CD4-positive, alpha-beta T cell treated with Interleukin-15 for 4 hours (primary cell): ENCODE results near the gene KCTD20.
"Not testable (repeated sequence)": the region's sequence is repeated elsewhere in the genome, so short reads cannot be mapped to it uniquely, and the experiment has no call there.

Experiments
- DNase-seq: peaks from one replicate; pipeline ENCODE4 v3.0.0-alpha.2; 2020; ENCODE audit warnings: low spot score

Gene KCTD20

GRCh38 chr6:36442671-36443470 is at the start of gene KCTD20, which contains the start of gene PXT1:
TSS of gene KCTD20 (plus strand) at chr6:36443000. CDS start at chr6:36470098, 27,098 bp downstream.
TSS of gene PXT1 (minus strand) at chr6:36442854. CDS start at chr6:36426082, 16,772 bp downstream.
- peak; percentile 83 for DNase-seq

DNA sequence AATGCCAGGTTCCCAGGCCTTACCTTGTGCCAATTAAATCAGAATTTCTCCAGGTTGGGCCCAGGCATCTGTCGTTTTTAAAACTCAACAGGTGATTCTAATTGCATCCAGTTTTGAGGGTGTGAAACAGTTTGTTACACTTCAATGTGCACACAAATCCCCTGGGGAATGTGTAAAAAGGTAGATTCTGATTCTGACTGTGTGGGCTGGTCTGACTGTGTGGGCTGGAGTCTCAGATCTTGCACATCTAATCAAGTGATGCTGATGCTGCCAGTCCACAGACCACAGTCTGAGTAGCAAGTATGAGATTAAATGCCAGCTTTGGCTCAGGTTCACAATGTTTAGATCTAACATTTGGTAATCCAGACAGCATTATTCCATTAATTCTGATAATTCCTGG is 42.8 kb upstream of the KCTD20 start:
- DNase-seq = no peak

DNA sequence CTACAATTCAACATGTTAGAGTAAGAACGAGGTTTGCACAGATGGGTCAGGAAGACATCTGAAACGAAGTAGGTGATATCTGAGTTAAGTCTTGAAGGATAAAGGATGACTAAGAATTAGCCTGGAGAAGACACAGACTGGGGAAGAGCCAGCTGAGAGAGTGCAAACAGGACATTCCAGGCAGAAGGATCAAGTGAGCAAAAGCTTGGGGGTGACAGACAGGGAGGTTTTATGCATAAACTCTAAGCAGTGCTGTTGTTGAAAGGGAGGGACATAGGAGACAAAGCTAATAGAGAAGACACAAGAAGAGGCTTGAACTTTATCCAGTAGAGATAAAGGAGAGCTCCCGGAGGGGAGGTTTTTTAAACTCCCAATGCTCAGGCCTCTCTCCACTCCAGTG is 40.3 kb upstream of the KCTD20 start:
- no peak for DNase-seq

- no peak for DNase-seq
Measured at GRCh38 chr6:36404164-36404563, 38.6 kb upstream of the KCTD20 start.

DNA sequence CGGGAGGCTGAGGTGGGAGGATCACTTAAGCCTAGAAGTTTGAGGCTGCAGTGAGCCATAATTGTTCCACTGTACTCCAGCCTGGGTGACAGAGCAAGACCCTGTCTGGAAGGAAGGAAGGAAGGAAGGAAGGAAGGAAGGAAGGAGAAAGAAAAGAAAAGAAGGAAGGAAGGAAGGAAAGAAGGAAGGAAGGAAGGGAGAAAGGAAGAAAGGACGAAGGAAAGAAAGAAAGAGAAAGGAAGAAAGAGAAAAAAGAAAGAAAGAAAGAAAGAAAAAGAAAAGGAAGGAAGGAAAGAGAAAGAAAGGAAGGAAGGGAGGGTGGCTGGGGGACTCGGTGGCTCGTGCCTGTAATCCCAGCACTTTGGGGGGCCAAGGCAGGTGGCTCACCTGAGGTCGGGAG is 33.1 kb upstream of the KCTD20 start:
- not testable (repeated sequence) for DNase-seq

DNA sequence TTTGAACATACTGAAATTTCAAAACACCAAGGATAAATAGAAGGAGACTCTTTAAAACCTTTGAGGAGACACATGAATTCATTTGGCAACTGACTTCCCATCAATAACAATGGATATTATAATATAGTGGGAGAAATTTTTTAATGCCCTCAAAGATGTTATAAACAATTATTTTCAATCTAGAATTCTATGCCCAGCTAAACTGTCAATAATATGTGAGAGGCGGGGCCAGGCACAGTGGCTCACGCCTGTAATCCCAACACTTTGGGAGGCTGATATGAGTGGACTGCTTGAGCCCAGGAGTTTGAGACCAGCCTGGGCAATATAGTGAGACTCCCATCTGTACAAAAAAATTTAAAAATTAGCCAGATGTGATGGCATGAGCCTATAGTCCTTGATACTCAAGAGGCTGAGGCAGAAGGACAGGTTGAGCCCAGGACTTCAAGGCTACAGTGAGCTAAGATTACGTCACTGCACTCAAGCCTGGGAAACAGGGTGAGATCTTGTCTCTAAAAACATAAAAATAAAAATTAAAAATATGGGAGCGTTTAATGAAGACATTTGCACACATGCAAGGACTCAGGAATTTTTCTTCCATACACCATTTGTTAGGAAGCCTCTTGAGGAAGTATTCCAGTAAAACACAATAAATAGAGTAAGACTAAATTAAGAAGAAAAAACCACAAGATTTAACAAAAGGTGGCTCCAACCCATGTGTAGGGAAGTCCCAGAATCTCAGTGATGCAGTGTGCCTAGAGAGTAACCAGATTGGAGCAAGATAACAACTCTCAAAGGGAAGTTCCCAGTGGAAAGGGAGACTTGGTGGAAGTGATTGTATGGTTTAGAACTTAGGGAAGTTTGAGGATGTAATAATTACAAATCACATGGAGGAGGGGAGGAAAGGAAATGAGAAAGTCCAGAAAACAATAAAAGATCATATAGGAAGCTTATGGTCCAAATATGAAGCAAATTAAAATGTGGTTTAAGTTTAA is 29.0 kb upstream of the KCTD20 start:
- DNase-seq = no peak

DNA sequence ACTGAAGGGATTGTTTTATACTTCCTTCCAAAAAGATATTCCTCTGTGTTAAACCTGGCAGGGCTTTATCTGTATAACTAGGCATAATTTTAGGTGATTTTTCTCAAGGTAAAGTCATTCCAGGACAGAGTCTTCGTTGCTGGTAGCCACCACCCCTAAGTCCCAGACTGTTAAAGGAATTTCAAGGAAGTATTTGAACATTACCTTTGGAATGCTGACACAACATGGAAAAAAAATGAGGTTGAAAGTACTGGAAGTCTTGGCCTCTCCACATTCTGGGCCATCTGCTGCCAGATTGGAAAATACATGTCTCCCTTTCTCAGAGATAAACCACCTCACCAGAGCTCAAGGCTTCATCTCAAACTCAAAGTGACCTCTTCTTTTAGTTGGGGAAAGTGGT is 28.3 kb upstream of the KCTD20 start:
- no peak for DNase-seq

- no peak for DNase-seq
Measured at GRCh38 chr6:36418558-36418957, 24.2 kb upstream of the KCTD20 start.

DNA sequence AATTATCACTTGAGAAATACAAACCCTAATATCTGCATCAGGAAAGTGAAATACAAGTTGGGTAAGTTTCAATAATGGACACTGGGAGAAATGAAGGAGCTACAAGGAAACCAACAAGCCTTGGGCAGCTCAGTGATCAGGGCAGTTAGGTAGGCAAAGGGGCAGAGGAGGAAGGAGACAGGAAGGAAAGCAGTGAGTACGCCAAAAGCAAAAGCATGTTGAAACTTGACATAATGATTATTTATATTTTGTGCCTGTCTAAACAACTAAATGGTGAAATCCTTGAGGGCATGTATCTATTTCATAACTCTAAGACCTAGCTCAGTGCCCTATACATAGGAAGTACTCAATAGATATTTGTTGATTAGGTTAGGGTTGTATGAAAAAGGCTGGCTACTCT is 23.5 kb upstream of the KCTD20 start:
- no peak for DNase-seq

GRCh38 chr6:36422714-36423100 is 20.1 kb upstream of the KCTD20 start:
- no peak for DNase-seq

GRCh38 chr6:36423101-36423824 is 19.5 kb upstream of the KCTD20 start:
- peak; percentile 98 for DNase-seq

DNA sequence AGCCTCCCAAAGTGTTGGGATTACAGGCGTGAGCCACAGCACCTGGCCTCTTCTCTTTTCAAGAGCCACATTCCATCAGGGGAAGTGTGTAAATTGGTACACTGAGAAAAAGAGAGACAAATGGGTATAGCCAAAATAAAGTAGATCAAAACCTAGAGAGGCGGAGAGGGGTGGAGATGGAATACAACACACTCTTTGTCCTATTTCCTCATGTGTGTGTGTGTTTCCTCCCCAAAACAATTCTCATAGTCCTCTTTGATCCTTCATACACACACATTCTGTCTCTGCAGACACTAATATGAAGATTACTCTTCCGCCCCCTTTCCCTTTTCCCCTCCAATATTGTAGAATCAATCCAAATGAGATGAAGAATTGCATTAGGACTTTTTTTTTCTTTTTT is 16.2 kb upstream of the KCTD20 start:
- no peak for DNase-seq

DNA sequence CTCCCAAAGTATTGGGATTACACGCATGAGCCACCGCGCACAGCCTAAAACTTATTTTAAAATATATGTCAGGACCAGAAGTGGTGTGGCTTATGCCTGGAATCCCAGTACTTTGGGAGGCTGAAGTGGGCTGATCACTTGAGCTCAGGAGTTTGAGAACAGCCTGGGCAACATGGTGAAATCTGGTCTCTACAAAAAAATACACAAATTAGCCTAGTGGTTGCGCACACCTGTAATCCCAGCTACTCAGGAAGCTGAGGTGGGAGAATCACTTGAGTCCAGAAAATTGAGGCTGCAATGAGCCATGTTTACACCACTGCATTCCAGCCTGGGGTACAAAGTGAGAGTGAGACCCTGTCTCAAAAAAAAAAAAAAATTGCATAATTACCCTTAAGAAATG is 13.9 kb upstream of the KCTD20 start:
- DNase-seq = no peak

DNA sequence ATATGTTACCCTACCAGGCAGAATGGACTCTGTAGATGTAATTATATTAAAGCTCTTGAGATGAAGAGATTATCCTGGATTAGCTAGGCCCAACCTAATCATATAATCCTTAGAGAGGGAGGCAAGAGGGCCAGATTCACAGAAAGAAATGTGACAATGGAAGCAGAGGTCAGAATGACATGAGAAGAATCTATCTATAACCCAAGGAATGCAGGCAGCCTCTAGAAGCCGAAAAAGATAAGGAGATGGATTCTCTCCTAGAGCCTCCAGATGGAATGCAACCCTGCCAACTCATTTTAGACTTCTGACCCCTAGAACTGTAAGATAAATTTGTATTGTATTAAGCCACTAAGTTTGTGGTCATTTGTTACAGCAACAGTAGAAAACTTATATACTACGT is 12.4 kb upstream of the KCTD20 start:
- no peak for DNase-seq

DNA sequence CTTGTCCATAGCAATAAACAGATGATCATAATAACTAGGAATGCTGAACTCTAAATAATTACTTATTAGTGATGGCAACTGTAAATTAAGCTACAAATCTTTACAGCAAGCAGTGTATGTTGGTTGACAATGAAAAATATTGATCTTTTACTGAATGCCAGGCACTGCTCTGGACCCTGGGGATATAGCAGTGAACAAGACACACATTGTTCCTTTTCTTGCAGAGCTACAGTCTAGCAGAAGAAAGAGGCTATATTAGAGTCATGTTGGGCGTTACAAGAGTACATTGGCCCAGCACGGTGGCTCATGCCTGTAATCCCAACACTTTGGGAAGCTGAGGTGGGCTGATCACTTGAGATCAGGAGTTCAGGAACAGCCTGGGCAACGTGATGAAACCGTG is 11.6 kb upstream of the KCTD20 start:
- DNase-seq = no peak

DNA sequence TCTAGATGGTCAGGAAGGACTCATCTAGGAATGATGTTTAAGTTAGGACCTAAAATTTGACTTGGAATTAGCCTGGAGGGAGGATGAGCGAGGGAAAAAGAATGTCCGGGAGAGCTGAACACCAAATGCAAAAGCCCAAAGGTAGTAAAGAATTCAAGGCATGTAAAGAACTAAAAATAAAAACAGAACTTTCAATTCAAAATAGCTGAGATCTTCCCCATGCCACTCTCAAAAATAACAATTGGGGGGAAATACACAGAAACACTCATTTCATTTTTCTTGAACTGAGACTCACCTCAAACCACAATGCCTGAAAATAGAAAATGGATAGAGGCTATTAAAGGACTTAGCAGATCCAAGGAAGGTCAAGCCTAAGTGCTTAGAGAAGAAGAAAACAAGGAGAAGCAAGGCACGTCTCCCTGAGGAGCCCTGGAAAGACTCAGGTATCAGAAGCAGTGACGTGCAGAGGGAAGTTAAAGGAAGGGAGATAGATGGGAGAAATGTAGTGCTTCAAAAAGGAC is 10.6 kb upstream of the KCTD20 start:
- no peak for DNase-seq

DNA sequence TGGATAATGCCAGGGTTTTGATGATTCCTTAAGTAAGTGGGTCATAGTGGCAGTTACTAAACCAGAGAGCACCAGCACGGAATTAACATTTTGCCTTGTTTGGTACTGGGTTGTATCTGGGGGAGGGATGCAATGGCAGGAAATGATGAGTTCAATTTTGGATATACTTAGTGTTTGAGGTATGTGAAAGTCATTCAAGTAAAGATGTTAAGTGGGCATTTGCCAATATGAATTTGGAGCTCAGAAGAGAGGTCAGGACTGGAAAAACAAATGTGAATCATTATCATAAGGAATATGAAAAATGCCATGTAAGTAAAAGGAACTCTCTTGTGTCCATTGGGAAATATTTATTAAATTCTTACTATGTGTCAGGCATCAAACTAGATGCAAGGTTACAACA is 6.3 kb upstream of the KCTD20 start:
- DNase-seq = no peak

DNA sequence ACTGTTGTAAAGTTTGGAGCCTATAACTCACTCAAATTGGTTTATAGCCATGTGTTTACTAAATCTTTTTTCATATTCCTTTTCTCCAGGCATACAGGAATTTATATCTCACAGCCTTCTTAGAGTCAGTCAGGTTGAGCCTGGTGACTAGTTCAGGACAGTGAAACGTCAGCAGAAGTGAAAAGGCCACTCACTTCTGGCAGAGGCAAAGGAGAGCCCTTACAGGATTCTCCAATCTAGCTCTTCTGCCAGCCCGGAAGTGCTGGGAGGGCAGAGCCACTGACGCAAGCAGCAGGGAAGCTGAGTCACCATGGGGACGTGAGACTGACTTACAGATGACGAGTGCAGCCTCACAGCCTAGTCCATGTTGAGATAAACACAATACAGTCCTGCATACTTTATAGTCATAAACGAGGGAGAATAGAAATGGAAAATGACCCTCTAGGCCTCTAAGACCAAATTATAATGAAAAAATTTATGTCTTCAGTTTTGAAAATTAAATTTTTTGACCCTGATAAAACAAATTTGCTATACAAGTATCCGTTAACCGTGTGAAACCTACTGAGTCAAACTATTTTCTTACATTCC is 1.4 kb upstream of the KCTD20 start:
- DNase-seq = peak; percentile 82

- no peak for DNase-seq
Measured at GRCh38 chr6:36442103-36442670, 613 bp upstream of the KCTD20 start.

DNA sequence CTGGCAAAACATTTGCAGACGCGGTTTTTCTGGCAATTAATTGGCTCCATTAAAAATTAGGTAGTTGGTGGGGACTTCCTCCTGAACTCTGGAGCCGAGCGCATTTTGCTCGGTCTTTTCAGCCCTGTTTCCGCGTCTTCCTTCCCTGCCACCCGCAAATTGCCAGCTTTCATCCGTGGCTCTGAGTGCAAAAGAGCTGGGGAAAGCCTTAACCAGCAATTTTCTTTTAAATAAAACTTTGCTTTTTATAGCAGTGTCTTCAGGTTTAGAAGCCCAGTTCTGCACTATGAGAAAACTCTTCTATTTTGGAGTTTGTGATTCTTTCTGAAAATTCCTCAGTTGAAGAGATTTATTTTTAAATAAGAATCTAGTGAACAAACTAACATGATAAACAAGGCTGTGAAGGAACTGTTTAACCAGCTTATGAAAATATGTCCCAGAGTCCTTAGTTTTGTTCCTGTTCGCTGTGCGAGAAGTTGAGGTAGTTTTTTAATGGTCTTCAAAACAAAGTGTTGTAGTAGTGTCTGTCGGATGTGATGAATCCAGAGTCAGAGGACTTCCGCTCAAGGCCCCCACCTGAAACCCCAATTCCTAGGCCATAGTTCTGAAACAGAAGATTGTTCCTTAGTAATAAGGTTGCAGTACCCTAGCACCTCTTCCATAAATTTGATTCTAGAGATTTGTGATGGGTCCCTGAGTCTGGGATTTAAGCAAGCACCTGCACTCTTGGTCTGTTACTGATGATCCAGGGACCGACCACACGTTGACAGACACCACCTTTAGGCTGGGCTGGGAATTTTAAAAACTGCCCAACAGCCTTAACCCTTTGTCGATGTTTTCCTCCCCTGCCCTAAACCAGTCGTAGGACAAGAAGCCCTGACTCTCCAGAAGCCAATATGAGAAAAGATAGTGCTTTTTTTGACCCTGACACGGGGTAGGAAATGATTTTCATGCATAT is 950 bp downstream of the KCTD20 start:
- peak; percentile 13 for DNase-seq
